ENCODE data around the gene GPR171. TPM values are rescaled to one million over a fixed set of nuclear protein-coding genes. Genes with fewer than 3 reads are reported as not detected.

The GPR171 gene
- total RNA-seq, 6 experiments from 2014 or later = not detected

GRCh38 chr3:151226825-151227224, 23.8 kb upstream of the GPR171 start:
- DNase-seq = no peak
- Mint-ChIP-seq H3K27me3 (ENCODE audit: insufficient read depth) (no peaks in the 10 kb centered on the region), H3K27ac (no peak overlapping the region), H3K4me3 (no peak overlapping the region), H3K9me3 (peaks cover 8% of the 10 kb centered on the region), H3K4me1 (ENCODE audit: low read depth) (peaks cover 42% of the 10 kb centered on the region), H3K36me3 (ENCODE audit: low read depth) (peaks cover 8% of the 10 kb centered on the region)
- no peak for TF ChIP-seq CTCF (IDR thresholded peaks at IDR 0.05)

- Mint-ChIP-seq H3K9me3 (peaks cover 15% of the 10 kb centered on the region), H3K36me3 (ENCODE audit: low read depth) (peaks cover 15% of the 10 kb centered on the region), H3K4me1 (ENCODE audit: low read depth) (peaks cover 42% of the 10 kb centered on the region), H3K27ac (no peak overlapping the region), H3K27me3 (ENCODE audit: insufficient read depth) (no peaks in the 10 kb centered on the region), H3K4me3 (no peak overlapping the region)
- TF ChIP-seq CTCF (IDR thresholded peaks at IDR 0.05) = no peak
- DNase-seq = peak; percentile 85
Measured at GRCh38 chr3:151226088-151226563, 23.1 kb upstream of the GPR171 start.

GRCh38 chr3:151225040-151225975, 22.3 kb upstream of the GPR171 start:
- no peak for TF ChIP-seq CTCF (IDR thresholded peaks at IDR 0.05)
- H3K27ac Mint-ChIP-seq = no peak overlapping the region
- peaks cover 23% of the 10 kb centered on the region for H3K9me3 Mint-ChIP-seq
- no peaks in the 10 kb centered on the region for H3K27me3 Mint-ChIP-seq (ENCODE audit: insufficient read depth)
- peaks cover 42% of the 10 kb centered on the region for H3K4me1 Mint-ChIP-seq (ENCODE audit: low read depth)
- DNase-seq = no peak
- peaks cover 24% of the 10 kb centered on the region for H3K36me3 Mint-ChIP-seq (ENCODE audit: low read depth)
- no peak overlapping the region for H3K4me3 Mint-ChIP-seq

- no peak for TF ChIP-seq CTCF (IDR thresholded peaks at IDR 0.05)
- Mint-ChIP-seq H3K4me1 (ENCODE audit: low read depth) (peaks cover 49% of the 10 kb centered on the region), H3K9me3 (peaks cover 24% of the 10 kb centered on the region), H3K36me3 (ENCODE audit: low read depth) (peaks cover 24% of the 10 kb centered on the region), H3K4me3 (no peak overlapping the region), H3K27ac (no peak overlapping the region), H3K27me3 (ENCODE audit: insufficient read depth) (no peaks in the 10 kb centered on the region)
- DNase-seq = no peak
Measured at GRCh38 chr3:151224268-151224866, 21.4 kb upstream of the GPR171 start.

- H3K36me3 Mint-ChIP-seq (ENCODE audit: low read depth) = peaks cover 24% of the 10 kb centered on the region
- no peak overlapping the region for H3K4me3 Mint-ChIP-seq
- H3K4me1 Mint-ChIP-seq (ENCODE audit: low read depth) = peaks cover 44% of the 10 kb centered on the region
- peak; percentile 87 for DNase-seq
- H3K9me3 Mint-ChIP-seq = peaks cover 24% of the 10 kb centered on the region
- peak overlapping the region; percentile 6; the same call in 1 of the 2 replicates for H3K27ac Mint-ChIP-seq
- no peak for TF ChIP-seq CTCF (IDR thresholded peaks at IDR 0.05)
- no peaks in the 10 kb centered on the region; the same call in 1 of the 2 replicates for H3K27me3 Mint-ChIP-seq (ENCODE audit: insufficient read depth)
Measured at GRCh38 chr3:151219056-151219455, 16.0 kb upstream of the GPR171 start.

All from HFFc6 (cell line).